Amniotic stem cell (primary cell): ENCODE measurements around the gene JHY.

Source experiments
- DNase-seq: peaks from one replicate; lab custom pipeline; 2025; lab: John Stamatoyannopoulos, UW

The JHY gene

GRCh38 chr11:122871302-122871701, 11.3 kb upstream of the JHY start:
- no peak for DNase-seq

GRCh38 chr11:122872046-122872445, 10.5 kb upstream of the JHY start:
- no peak for DNase-seq

GRCh38 chr11:122874991-122875390, 7.6 kb upstream of the JHY start:
- no peak for DNase-seq

GRCh38 chr11:122877732-122878131, 4.8 kb upstream of the JHY start:
- no peak for DNase-seq

- DNase-seq, result no peak
Measured at GRCh38 chr11:122879785-122880184, 2.8 kb upstream of the JHY start.

- DNase-seq, result no peak
Measured at GRCh38 chr11:122882857-122883645, 492 bp downstream of the JHY start.

GRCh38 chr11:122883646-122883979, 1.1 kb downstream of the JHY start:
- DNase-seq, result peak; percentile 57

- DNase-seq, result no peak
Measured at GRCh38 chr11:122888162-122888561, 5.6 kb downstream of the JHY start.

GRCh38 chr11:122893131-122893530, 10.6 kb downstream of the JHY start:
- DNase-seq, result no peak

- DNase-seq, result no peak
Measured at GRCh38 chr11:122895563-122895962, 13.0 kb downstream of the JHY start.

- no peak for DNase-seq
Measured at GRCh38 chr11:122897606-122898210, 15.1 kb downstream of the JHY start.

- no peak for DNase-seq
Measured at GRCh38 chr11:122898799-122899198, 16.2 kb downstream of the JHY start.

- DNase-seq, result no peak
Measured at GRCh38 chr11:122900587-122901202, 18.1 kb downstream of the JHY start.

GRCh38 chr11:122902951-122903350, 20.4 kb downstream of the JHY start:
- DNase-seq, result no peak

GRCh38 chr11:122910775-122911174, 28.2 kb downstream of the JHY start:
- peak; percentile 10 for DNase-seq

GRCh38 chr11:122917311-122917710, 34.8 kb downstream of the JHY start:
- DNase-seq, result no peak

GRCh38 chr11:122918734-122919133, 36.2 kb downstream of the JHY start:
- no peak for DNase-seq

- DNase-seq, result no peak
Measured at GRCh38 chr11:122920579-122920978, 38.0 kb downstream of the JHY start.

- no peak for DNase-seq
Measured at GRCh38 chr11:122922893-122923292, 40.3 kb downstream of the JHY start.

GRCh38 chr11:122923302-122923701, 40.7 kb downstream of the JHY start:
- DNase-seq, result no peak

GRCh38 chr11:122931510-122931909, 49.0 kb downstream of the JHY start:
- no peak for DNase-seq

GRCh38 chr11:122933416-122933815, 50.9 kb downstream of the JHY start:
- no peak for DNase-seq

GRCh38 chr11:122937983-122938382, 55.4 kb downstream of the JHY start:
- DNase-seq, result no peak
